SIG-M5 treated with dmso at 0.1 percent for 504 hours (cell line): ENCODE data around the gene SLC39A13.

Experiments
- DNase-seq: peaks from one replicate; lab custom pipeline; 2025; ENCODE audit not compliant: unreplicated experiment; lab: John Stamatoyannopoulos, UW

Gene SLC39A13

DNA sequence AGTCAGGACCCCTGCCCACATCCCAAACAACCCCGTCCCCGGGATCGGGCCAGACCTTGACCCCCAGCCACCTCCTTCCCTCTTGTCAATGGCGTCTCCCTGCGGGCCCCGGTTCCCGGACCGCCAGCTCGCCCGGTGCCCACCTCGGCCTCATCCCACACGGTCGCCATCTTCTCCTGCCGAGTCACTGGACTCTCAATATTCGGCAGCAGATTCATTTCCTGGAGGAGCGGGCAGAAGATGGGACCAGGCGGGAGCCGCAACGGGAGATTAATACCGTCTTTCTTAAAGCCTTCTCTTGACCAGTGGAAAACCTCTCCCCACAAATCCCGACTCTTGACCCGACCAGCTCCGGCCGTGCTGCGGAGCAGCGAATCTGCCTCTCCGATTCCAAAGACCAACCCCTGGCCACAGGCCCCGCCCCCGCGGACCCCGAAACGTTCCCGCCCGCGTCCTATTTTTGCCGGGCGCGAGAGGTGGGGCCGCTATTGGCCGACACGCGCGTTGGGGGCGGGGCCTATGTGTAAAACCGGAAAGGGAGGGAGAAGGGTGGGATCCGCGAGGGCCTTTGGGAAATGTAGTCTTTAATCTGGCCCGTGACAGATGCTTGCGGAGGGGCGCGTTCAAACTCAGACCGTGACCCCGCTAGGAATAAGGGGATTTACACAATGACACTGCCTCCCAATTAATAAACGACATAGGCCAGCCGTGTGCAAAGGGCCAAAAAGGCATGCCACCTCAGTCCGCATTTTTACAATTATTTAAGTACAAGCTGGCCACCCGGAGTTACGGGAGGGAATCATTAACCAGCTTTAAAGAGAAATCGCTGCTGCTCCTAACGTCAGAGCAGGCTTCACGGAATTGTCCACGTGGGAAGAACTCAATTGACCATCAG, 17.9 kb downstream of the SLC39A13 start, which contains the start of gene PSMC3:
TSS of gene PSMC3 (minus strand) at position 378 of the 895 bp plus-strand sequence. CDS start at position 218, 160 bp downstream.
- peak; percentile 93 for DNase-seq

DNA sequence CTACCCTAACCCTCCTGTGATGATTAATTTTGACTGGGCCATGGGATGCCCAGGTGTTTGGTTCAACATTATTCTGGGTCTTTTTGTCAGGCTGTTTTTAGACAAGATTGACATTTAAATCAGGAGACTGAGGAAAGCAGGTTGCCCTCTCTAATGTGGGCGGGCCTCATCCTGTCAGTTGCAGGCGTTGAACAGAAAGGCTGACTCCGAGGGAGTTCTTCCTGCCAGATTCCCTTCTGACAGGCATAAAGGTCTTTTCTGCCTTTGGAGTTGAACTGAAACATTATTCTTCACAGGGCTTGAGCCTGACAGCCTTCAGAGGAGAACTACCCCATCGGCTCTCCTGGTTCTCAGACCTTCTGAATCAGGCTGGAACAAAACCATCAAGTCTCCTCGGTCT, 22.1 kb downstream of the SLC39A13 start:
- DNase-seq: no peak

- DNase-seq: no peak
Observed at GRCh38 chr11:47431356-47432083, 23.1 kb downstream of the SLC39A13 start.

DNA sequence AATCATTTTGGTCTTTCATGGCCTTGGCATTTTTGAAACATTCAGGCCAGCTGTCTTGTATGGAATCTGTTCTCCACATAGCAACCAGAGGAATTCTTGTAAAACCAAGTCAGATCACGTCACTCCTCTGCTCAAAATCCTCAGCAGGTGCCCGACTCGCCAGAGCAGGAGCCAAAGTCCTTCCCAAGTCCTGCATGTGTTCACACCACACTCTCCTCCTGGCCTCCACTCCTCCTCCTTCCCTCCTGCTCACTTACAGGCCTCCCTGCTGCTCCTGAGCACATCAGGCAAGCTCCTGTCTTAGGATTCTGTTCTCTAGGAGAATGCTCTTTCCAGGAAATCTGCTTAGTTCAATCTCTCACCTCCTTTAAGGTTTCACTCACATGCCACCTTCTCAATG, 24.8 kb downstream of the SLC39A13 start:
- no peak for DNase-seq

- no peak for DNase-seq
Observed at GRCh38 chr11:47434011-47434786, 25.8 kb downstream of the SLC39A13 start.

DNA sequence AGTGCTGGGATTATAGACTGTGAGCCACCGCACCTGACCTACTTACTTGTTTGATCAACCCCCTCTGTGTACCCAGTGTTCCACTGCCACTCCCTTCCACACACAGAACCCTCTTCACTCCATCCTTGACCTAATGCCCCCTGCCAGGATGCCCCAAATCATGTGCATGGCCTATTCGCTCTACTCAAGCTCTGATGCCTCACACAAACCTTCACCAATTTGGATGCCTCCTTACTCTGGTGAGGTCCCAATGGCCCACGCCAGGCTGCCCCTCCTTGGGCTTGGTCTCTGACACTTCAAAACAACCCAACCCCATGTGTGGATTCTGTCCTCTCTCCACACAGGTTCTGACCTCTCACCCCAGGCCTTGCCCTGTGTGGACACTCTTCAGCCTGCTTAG, 27.3 kb downstream of the SLC39A13 start:
- no peak for DNase-seq

GRCh38 chr11:47436726-47437125, 28.3 kb downstream of the SLC39A13 start:
- no peak for DNase-seq

DNA sequence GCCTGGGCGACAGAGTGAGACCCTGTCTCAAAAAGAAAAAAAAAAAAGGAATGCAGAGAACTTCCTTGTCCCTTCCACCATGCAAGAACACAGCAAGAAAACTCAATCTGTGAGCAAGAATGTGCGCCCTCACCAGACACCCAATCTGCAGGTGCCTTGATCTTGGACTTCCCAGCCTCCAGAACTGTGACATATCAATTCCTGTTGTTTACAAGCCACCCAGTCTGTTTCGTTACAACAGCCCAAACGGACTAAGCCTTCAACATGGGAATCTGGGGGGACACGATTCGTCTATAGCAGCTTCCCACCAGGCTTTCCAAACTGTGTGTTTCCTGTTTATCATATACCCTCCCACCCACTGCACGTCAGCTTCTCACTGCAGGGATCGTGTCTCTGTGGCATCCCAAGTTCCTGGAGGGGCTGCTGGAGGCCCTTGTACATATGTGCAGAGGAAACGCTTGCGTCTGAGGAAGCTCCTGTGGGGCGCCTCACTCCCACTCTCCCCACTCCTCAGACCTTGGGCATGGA, 28.9 kb downstream of the SLC39A13 start:
- no peak for DNase-seq

DNA sequence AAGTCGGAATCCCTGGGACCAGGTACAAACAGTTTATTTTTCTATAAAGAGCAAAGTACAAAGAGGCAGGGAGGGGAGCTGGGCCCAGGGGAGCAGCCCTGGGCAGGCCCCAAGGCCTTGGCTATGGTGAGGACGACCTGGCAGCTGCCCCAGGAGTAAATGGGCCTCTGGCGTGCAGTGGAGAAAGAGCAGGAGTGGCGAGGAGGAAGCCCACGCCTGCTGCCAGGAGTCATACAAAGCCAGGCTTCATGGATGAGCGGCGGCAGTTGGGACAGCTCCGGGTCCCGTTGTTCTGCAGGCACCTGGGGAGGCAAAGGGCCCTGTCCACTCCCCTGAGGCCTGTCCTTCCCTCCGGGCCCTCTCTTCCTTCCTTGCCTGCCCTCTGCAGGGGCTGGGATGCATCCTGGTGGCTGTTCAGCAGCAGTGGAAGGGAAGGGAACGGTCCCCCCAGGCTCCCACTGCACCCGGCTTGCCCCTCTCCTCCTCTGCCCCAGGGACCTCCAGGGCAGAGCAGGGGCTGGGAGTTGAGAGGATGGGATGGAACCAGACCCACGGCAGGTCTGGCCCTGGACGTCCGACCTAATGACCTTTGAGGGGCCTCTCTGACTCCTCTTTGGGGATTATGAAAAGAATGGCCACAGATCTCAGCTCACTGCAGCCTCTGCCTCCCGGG, 29.5 kb downstream of the SLC39A13 start:
- no peak for DNase-seq

DNA sequence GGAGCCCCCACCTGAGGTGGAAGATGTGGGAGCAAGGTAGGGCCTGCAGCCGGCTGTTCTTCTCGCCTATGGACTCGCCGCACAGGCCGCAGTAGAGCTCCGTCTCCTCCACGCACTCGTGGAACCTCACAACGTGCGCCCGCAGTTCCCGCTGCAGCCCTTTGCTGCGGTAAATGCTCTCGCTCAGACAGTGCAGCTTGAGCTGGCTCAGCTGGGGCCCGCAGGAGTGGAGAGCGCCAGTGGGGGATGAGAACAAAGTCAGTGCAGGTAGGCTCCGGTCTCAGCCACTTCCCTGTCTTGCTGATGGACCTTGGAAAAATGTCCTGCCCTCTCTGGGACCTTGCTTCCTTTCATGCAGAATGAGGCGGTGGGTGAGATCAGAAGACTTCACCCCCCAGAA, 30.3 kb downstream of the SLC39A13 start:
- no peak for DNase-seq

DNA sequence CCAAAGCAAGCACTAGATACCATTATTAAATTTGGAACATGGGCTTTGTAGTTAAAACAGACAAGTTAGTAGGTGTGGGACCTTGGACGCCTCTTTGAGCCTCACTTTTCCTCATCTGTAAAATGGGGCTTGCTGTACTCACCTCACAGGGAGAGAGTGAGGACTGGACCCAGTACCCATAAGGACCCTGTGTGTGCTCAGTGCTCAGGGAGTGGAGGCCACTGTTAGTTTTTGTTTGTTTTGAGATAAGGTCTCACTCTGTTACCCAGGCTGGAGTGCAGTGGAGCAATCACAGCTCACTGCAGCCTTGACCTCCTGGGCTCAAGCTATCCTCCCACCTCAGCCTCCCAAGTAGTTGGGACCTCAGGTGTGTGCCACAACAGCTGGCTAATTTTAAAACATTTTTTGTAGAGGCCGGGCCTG, 31.7 kb downstream of the SLC39A13 start:
- no peak for DNase-seq

DNA sequence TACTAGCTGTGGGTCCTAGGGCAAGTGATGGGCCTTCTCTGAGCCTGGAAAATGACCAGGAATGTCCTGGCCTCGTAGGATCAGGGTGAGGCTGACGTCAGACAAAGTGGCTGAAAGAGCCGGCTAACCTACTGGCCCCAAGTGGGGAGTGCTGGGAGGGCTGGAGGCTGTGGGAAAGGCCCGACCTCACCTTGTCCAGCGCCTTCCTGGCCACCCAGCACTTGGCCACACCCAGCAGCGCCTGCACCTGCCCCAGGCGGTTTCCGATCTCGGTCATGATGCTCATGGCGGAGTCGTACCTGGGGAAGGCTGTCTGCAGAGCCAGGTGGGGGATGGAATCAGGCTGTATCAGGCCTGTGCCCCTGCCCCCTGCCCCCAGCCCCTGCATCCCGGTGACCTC, 33.0 kb downstream of the SLC39A13 start:
- DNase-seq: no peak

GRCh38 chr11:47442514-47442913, 34.1 kb downstream of the SLC39A13 start:
- DNase-seq: no peak

DNA sequence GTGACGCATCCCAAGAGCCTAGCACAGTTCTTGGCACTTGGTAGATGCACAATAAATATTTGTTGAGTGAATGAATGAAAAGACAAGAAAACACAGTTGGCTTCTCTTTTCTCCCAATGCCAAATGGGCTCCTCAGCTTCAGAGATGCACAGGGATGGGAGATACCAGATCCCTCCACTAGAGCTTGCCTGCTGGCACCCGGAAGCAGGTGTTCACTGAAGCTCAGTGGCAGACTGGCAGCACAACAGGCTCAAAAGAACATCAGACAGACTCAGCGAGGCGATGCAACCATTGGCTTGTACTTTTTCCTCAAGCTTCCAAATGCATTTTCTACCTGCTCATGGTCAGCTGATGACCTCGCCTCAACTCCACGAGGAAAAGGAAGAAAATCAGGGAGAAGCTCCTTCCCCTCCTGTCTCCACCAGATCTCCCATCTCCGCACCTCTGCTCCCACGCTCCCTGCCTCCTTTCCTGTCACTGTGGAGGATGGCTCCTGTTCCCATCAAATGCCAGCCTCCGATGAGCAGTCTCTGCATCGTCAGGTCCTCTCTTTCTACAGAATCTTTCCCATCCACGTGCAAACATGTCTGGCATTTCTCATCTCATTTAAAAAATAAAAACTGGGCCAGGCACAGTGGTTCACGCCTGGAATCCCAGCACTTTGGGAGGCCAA, 34.8 kb downstream of the SLC39A13 start:
- DNase-seq: peak; percentile 25

DNA sequence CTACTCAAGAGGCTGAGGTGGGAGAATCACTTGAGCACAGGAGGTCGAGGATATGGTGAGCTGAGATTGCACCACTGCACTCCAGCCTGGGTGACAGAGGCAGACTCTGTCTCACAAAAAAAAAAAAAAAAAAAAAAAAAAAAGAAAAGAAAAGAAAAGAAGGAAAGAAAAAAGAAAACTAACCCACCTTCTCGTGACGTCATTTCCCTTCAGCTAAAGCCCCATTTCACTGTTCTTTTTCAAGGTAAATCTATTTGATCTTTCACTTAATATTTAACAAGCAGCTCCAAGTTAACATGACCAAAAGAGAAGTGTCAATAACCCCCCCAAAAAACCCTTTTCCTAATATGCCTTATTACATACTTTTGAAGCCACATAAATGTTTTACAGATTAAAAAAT, 35.4 kb downstream of the SLC39A13 start:
- no peak for DNase-seq

GRCh38 chr11:47445840-47446239, 37.5 kb downstream of the SLC39A13 start:
- DNase-seq: no peak

- DNase-seq: no peak
Observed at GRCh38 chr11:47446833-47447232, 38.4 kb downstream of the SLC39A13 start.

DNA sequence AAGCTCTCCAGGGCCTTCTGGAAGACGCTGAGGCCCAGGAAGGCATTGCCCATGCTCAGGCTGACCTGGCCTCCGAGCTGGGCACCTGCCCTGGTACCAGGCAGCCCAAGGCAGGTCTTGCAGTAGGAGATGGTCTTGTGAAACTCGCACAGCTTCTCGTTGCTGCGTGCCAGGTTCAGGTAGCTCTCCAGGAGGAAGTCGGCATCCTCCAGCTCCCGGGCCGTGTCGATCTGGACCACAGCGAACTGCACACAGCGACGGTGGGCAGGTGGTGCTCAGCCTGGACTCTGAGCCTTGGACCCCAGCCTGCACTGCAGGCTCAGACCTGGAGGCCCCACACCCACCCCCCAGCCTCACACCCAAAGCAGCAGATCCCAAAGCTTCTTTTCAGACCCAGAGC, 39.5 kb downstream of the SLC39A13 start:
- DNase-seq: no peak

DNA sequence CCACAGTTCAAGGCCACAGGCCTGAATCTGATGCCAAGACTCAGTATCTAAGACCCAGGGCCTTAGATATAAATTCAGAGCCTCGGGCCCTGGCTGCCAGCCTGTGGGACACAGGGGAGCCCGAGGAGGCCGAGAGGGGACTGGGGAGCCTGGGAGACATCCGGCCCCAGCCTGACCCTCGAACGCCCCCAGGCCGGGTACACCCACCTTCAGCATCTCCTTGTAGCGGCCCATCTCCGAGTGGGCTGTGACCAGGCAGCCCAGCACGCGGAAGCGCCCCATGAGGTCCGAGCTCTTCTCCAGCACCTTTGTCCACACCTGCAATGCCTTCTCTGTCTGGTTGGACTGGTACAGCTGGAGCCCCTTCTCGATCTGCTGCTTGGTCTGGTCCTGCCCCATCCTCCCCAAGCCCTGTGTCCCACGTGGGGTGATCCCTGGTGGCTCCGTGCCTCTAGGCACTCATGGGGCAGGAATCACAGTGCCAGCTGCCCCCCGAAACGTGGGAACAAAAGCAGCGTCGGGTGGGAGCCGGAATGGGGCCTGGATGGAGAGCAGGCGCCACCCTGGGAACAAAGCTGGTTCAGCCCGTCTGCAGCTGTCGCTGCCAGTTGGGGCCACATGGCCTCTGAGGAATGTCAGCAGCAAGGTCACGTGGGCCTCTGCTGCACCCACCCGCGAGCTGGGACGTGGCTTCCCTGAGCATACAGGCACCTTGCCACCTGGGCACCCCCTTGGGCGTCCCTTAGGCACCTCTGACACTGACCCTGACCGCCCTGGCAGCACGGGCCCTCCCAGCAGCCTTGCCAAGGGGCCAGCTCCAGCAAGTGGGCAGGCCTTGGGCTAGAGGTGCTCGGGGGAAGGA, 40.4 kb downstream of the SLC39A13 start, which contains the start of gene RAPSN:
TSS of gene RAPSN (minus strand) at position 571 of the 862 bp plus-strand sequence. CDS start at position 399, 172 bp downstream.
- no peak for DNase-seq
